ENCODE measurements around the gene STX16. TPM values are rescaled to one million over a fixed set of nuclear protein-coding genes. Genes with fewer than 3 reads are reported as not detected.
"Not testable (repeated sequence)": the region's sequence is repeated elsewhere in the genome, so short reads cannot be mapped to it uniquely, and the experiment has no call there.

STX16 gene
- total and polyA plus RNA-seq, 2 donors (not counting 1 experiment from before 2014, with no cell fraction given): 110 to 117 TPM

GRCh38 chr20:58723628-58723984, 72.5 kb downstream of the STX16 start:
- Histone ChIP-seq H4K20me1 (ENCODE audit: control insufficient read depth, insufficient read depth, low read length, poor library complexity, severe bottlenecking) (no peaks in the 10 kb centered on the region), H3K9me3 (ENCODE audit: control extremely low read depth in 1 of 3, control insufficient read depth in 2 of 3, insufficient read depth in 1 of 3, low read length in 2 of 3) (peaks cover 0 to 3% (median 0%) of the 10 kb centered on the region in 3 donors), H3K27ac (ENCODE audit: low read length in 2 of 2) (no peak overlapping the region), H3K79me2 (ENCODE audit: control insufficient read depth, insufficient read depth, low read length) (no peaks in the 10 kb centered on the region), H3K36me3 (replicated peaks in 1 of 2; ENCODE audit: control extremely low read depth in 1 of 2, control insufficient read depth in 1 of 2, extremely low read depth in 1 of 2, insufficient read depth in 2 of 2, low read length in 1 of 2) (no peaks in the 10 kb centered on the region), H3K9ac (ENCODE audit: low read length) (no peak overlapping the region), H3K4me3 (ENCODE audit: control extremely low read depth in 1 of 5, extremely low read depth in 1 of 5, insufficient read depth in 1 of 5, low read depth in 2 of 5, low read length in 4 of 5) (no peak overlapping the region), H2AFZ (ENCODE audit: insufficient read depth, low read depth, low read length, poor library complexity, severe bottlenecking) (no peak overlapping the region), H3K27me3 (replicated peaks in 1 of 4; ENCODE audit: control extremely low read depth in 1 of 4, control insufficient read depth in 3 of 4, insufficient read depth in 4 of 4, low read length in 3 of 4) (peaks cover 0 to 13% (median 5%) of the 10 kb centered on the region in 4 experiments), H3K4me2 (replicated peaks; ENCODE audit: low read depth, low read length, poor library complexity, severe bottlenecking) (no peak overlapping the region), H3K4me1 (ENCODE audit: control insufficient read depth in 2 of 2, insufficient read depth in 2 of 2, low read length in 2 of 2) (no peaks in the 10 kb centered on the region)
- no peak for ATAC-seq (ENCODE audit: low read depth)
- no CpG with 5 or more reads among the region's 3 CpGs for WGBS (ENCODE audit: insufficient coverage)
- Mint-ChIP-seq H3K9me3 (ENCODE audit: insufficient read depth) (peaks cover 3% of the 10 kb centered on the region), H3K27me3 (peaks cover 53% of the 10 kb centered on the region), H3K27ac (no peak overlapping the region), H3K4me3 (no peak overlapping the region), H3K4me1 (no peaks in the 10 kb centered on the region)
- ChIA-PET POLR2A (no interaction called here), CTCF (no interaction called here)
- intact Hi-C loops (cut with micrococcal nuclease): no loop called here
- TF ChIP-seq EZH2 (IDR thresholded peaks at IDR 0.05; ENCODE audit: borderline replicate concordance, insufficient read depth, low read depth, low read length, poor library complexity, severe bottlenecking): no peak
- TF ChIP-seq CTCF (IDR thresholded peaks at IDR 0.05): no peak
- no peak for DNase-seq

GRCh38 chr20:58726156-58726555, 75.1 kb downstream of the STX16 start:
- H3K27ac ChIP-seq (ENCODE audit: low read length in 2 of 2); H3K4me2 ChIP-seq (replicated peaks; ENCODE audit: low read depth, low read length, poor library complexity, severe bottlenecking); H2AFZ ChIP-seq (ENCODE audit: insufficient read depth, low read depth, low read length, poor library complexity, severe bottlenecking); H3K4me3 Mint-ChIP-seq; H3K4me1 ChIP-seq (ENCODE audit: control insufficient read depth in 2 of 2, insufficient read depth in 2 of 2, low read length in 2 of 2); CTCF ChIA-PET; H3K9ac ChIP-seq (ENCODE audit: low read length); ATAC-seq (ENCODE audit: low read depth); intact Hi-C loops (cut with micrococcal nuclease); POLR2A ChIA-PET; H3K9me3 Mint-ChIP-seq (ENCODE audit: insufficient read depth); DNase-seq; H3K36me3 ChIP-seq (replicated peaks in 1 of 2; ENCODE audit: control extremely low read depth in 1 of 2, control insufficient read depth in 1 of 2, extremely low read depth in 1 of 2, insufficient read depth in 2 of 2, low read length in 1 of 2); H4K20me1 ChIP-seq (ENCODE audit: control insufficient read depth, insufficient read depth, low read length, poor library complexity, severe bottlenecking); H3K27ac Mint-ChIP-seq; H3K79me2 ChIP-seq (ENCODE audit: control insufficient read depth, insufficient read depth, low read length); H3K4me3 ChIP-seq (ENCODE audit: control extremely low read depth in 1 of 5, extremely low read depth in 1 of 5, insufficient read depth in 1 of 5, low read depth in 2 of 5, low read length in 4 of 5); H3K9me3 ChIP-seq (ENCODE audit: control extremely low read depth in 1 of 3, control insufficient read depth in 2 of 3, insufficient read depth in 1 of 3, low read length in 2 of 3); H3K4me1 Mint-ChIP-seq: not testable (repeated sequence)
- H3K27me3 ChIP-seq (replicated peaks in 1 of 4; ENCODE audit: control extremely low read depth in 1 of 4, control insufficient read depth in 3 of 4, insufficient read depth in 4 of 4, low read length in 3 of 4): peaks cover 0 to 13% (median 5%) of the 10 kb centered on the region in 4 experiments
- peaks cover 60% of the 10 kb centered on the region for H3K27me3 Mint-ChIP-seq
- 100% methylated on average over 2 of the region's 2 CpGs for WGBS (ENCODE audit: insufficient coverage)

Other genes with a start within 250 kb of the STX16 start
- not detected in 2 replicates for gene APCDD1L, start 135.9 kb upstream of the STX16 start, total RNA-seq
- not detected in 2 replicates for gene APCDD1L, start 135.9 kb upstream of the STX16 start, polyA plus RNA-seq
- 34.3 and 37.2 TPM in 2 replicates for gene NPEPL1, start 41.5 kb downstream of the STX16 start, total RNA-seq
- 41.1 and 45.1 TPM in 2 replicates for gene NPEPL1, start 41.5 kb downstream of the STX16 start, polyA plus RNA-seq
- 1.5 and 2.1 TPM in 2 replicates for gene GNAS-AS1, start 199.6 kb downstream of the STX16 start, total RNA-seq
- gene GNAS-AS1, start 199.6 kb downstream of the STX16 start, polyA plus RNA-seq: 0.19 TPM in 1 of 2 replicates, not detected in the other
- 676 and 714 TPM in 2 replicates for gene GNAS, start 201.4 kb downstream of the STX16 start, total RNA-seq
- 1,181 and 1,422 TPM in 2 replicates for gene GNAS, start 201.4 kb downstream of the STX16 start, polyA plus RNA-seq

All from B cell (primary cell).